Esophagus squamous epithelium (tissue), 5 donors: Measurements from ENCODE around the gene HTN3. TPM values are rescaled to one million over a fixed set of nuclear protein-coding genes. Genes with fewer than 3 reads are reported as not detected.
"Not testable (repeated sequence)": the region's sequence is repeated elsewhere in the genome, so short reads cannot be mapped to it uniquely, and the experiment has no call there.

Experiments
- DNase-seq: peaks from one replicate; lab custom pipeline; 2025; lab: John Stamatoyannopoulos, UW
- H3K27ac ChIP-seq, 4 donors: fragments of 200-600 bp; sonication (generic); one replicate each; pipeline ENCODE4 v1.5.1; 2016 to 2019; ENCODE audit warnings: mild to moderate bottlenecking in 1 of 4
- H3K27me3 ChIP-seq, 4 donors: fragments of 200-600 bp; sonication (generic); 1 replicate in 3 of 4; 2 replicates in 1 of 4; pipeline versions ENCODE4 v1.5.1 to v1.6.0; 2017 to 2021; ENCODE audit warnings: antibody characterized with exemption in 1 of 4
- H3K36me3 ChIP-seq, 3 donors: fragments of 200-600 bp; sonication (generic); one replicate each; pipeline ENCODE4 v1.5.1; 2016 to 2019
- H3K4me1 ChIP-seq, 3 donors: fragments of 200-600 bp; sonication (generic); one replicate each; pipeline ENCODE4 v1.5.1; 2017 to 2019
- H3K4me3 ChIP-seq, 4 donors: fragments of 200-600 bp; sonication (generic); 1 replicate in 3 of 4; 2 replicates in 1 of 4; pipeline ENCODE4 v1.5.1; 2016 to 2019; ENCODE audit warnings: mild to moderate bottlenecking in 2 of 4, moderate library complexity in 1 of 4
- H3K9me3 ChIP-seq, 3 donors: fragments of 200-600 bp; sonication (generic); one replicate each; pipeline ENCODE4 v1.5.1; 2016 to 2019
- CTCF ChIP-seq, 6 experiments: fragments of 450-650 bp in 4 of 6; fragments of 200-600 bp in 2 of 6; sonication (generic) in 2 of 6; IDR thresholded peaks; one replicate each; pipeline ENCODE4 v1.5.1; 2016 to 2019; ENCODE audit warnings: antibody characterized with exemption in 6 of 6, mild to moderate bottlenecking in 4 of 6, moderate library complexity in 4 of 6
- POLR2A ChIP-seq, 4 donors: fragments of 450-650 bp; IDR thresholded peaks; one replicate each; pipeline ENCODE4 v1.6.1; 2017; ENCODE audit warnings: antibody characterized with exemption in 4 of 4, mild to moderate bottlenecking in 4 of 4, moderate library complexity in 3 of 4
- WGBS, 2 donors: methylation state at CpG; one replicate each; pipeline ENCODE4 v1.1.5; 2018; 5-methylcytosine and 5-hydroxymethylcytosine counted together
- intact Hi-C: fragments of 100-400 bp; cut with DNase I; formaldehyde crosslinking; loops from one replicate; pipeline ENCODE4 v1.15.0; 2022
- total RNA-seq, 4 donors: library from RNA; depleted of rRNA; stranded (reverse); fragments of >200 nt; gene quantifications; one replicate each; pipeline ENCODE4 v1.1.0, GENCODE V29; 2016
- donor health status: DM: yes; HTN: yes; CAD: no.

The HTN3 gene
- total RNA-seq, result not detected

- H3K4me1 ChIP-seq, H3K4me3 ChIP-seq, H3K36me3 ChIP-seq, H3K27me3 ChIP-seq, intact Hi-C loops, H3K9me3 ChIP-seq, H3K27ac ChIP-seq, DNase-seq: not testable (repeated sequence)
- 76 to 78% methylated on average over 7 of the region's 7 CpGs for WGBS, 2 donors
Observed at GRCh38 chr4:70028159-70028558, at the start of gene HTN3. HTN3 (plus strand) TSS chr4:70028459; CDS start chr4:70030741, 2,282 bp downstream.

- Histone ChIP-seq H3K27me3 (no peaks in the 10 kb centered on the region), H3K36me3 (no peaks in the 10 kb centered on the region), H3K4me1 (peaks cover 0 to 7% (median 0%) of the 10 kb centered on the region in 3 donors), H3K27ac (no peak overlapping the region), H3K4me3 (no peak overlapping the region), H3K9me3 (no peaks in the 10 kb centered on the region)
- no peak for TF ChIP-seq POLR2A (IDR thresholded peaks at IDR 0.05)
- TF ChIP-seq CTCF (IDR thresholded peaks at IDR 0.05), result no peak
- WGBS, 2 donors, result 15 to 17% methylated on average over 2 of the region's 2 CpGs
- intact Hi-C loops, result no loop called here
- DNase-seq, result no peak
Observed at GRCh38 chr4:69984030-69984443, 44.2 kb upstream of the HTN3 start.

- H3K36me3 ChIP-seq, result no peaks in the 10 kb centered on the region
- no peak overlapping the region for H3K27ac ChIP-seq
- TF ChIP-seq CTCF (IDR thresholded peaks at IDR 0.05) (no peak), POLR2A (IDR thresholded peaks at IDR 0.05) (no peak)
- H3K9me3 ChIP-seq, result no peaks in the 10 kb centered on the region
- no peaks in the 10 kb centered on the region for H3K27me3 ChIP-seq
- no peak for DNase-seq
- peaks cover 0 to 7% (median 0%) of the 10 kb centered on the region in 3 donors for H3K4me1 ChIP-seq
- H3K4me3 ChIP-seq, result no peak overlapping the region
- 82 to 85% methylated on average over 1 of the region's 1 CpG for WGBS, 2 donors
- intact Hi-C loops, result no loop called here
Observed at GRCh38 chr4:69986663-69987062, 41.6 kb upstream of the HTN3 start.

- no peaks in the 10 kb centered on the region for H3K36me3 ChIP-seq
- no peak for DNase-seq
- 83% methylated on average over 4 of the region's 4 CpGs for WGBS, 2 donors
- TF ChIP-seq CTCF (IDR thresholded peaks at IDR 0.05), result no peak
- no peak for TF ChIP-seq POLR2A (IDR thresholded peaks at IDR 0.05)
- intact Hi-C loops, result no loop called here
- no peak overlapping the region for H3K4me3 ChIP-seq
- H3K4me1 ChIP-seq, result peaks cover 0 to 4% (median 0%) of the 10 kb centered on the region in 3 donors
- H3K9me3 ChIP-seq, result no peaks in the 10 kb centered on the region
- no peak overlapping the region for H3K27ac ChIP-seq
- no peaks in the 10 kb centered on the region for H3K27me3 ChIP-seq
Observed at GRCh38 chr4:69991016-69991415, 37.2 kb upstream of the HTN3 start.

GRCh38 chr4:69994782-69995181 lies 33.5 kb upstream of the HTN3 start:
- 83 to 85% methylated on average over 4 to 5 of the region's 5 CpGs for WGBS, 2 donors
- no peak for DNase-seq
- H3K27me3 ChIP-seq, result no peaks in the 10 kb centered on the region
- TF ChIP-seq POLR2A (IDR thresholded peaks at IDR 0.05), result no peak
- no peak for TF ChIP-seq CTCF (IDR thresholded peaks at IDR 0.05)
- no peaks in the 10 kb centered on the region for H3K9me3 ChIP-seq
- H3K27ac ChIP-seq, result no peak overlapping the region
- no peaks in the 10 kb centered on the region for H3K36me3 ChIP-seq
- H3K4me1 ChIP-seq, result peaks cover 0 to 4% (median 0%) of the 10 kb centered on the region in 3 donors
- intact Hi-C loops, result no loop called here
- no peak overlapping the region for H3K4me3 ChIP-seq

- H3K27ac ChIP-seq, result no peak within 1 kb of the TSS
- H3K4me3 ChIP-seq, result no peak within 1 kb of the TSS
- TF ChIP-seq POLR2A (IDR thresholded peaks at IDR 0.05) (no peak), CTCF (IDR thresholded peaks at IDR 0.05) (no peak)
- peaks cover 0 to 4% (median 0%) of the 10 kb centered on the region in 3 donors for H3K4me1 ChIP-seq
- no peaks in the 10 kb centered on the region for H3K36me3 ChIP-seq
- intact Hi-C loops, result no loop called here
- DNase-seq, result no peak
- H3K27me3 ChIP-seq, result no peaks in the 10 kb centered on the region
- WGBS, 2 donors, result 28% methylated on average over 3 of the region's 3 CpGs
- H3K9me3 ChIP-seq, result no peaks in the 10 kb centered on the region
Observed at GRCh38 chr4:69995526-69996016, 32.7 kb upstream of the HTN3 start, which contains the start of gene STATH. STATH (plus strand) TSS chr4:69995966; CDS start chr4:69998438, 2,472 bp downstream.
